ENCODE results near the gene GNG12. TPM values are rescaled to one million over a fixed set of nuclear protein-coding genes. Genes with fewer than 3 reads are reported as not detected.

GNG12 gene
- total and polyA plus RNA-seq, 9 of the 15 experiments (the other 6 are each of a cell fraction or from before 2014, with no cell fraction given), result 2.6 to 6.0 (median 4.1) TPM

DNA sequence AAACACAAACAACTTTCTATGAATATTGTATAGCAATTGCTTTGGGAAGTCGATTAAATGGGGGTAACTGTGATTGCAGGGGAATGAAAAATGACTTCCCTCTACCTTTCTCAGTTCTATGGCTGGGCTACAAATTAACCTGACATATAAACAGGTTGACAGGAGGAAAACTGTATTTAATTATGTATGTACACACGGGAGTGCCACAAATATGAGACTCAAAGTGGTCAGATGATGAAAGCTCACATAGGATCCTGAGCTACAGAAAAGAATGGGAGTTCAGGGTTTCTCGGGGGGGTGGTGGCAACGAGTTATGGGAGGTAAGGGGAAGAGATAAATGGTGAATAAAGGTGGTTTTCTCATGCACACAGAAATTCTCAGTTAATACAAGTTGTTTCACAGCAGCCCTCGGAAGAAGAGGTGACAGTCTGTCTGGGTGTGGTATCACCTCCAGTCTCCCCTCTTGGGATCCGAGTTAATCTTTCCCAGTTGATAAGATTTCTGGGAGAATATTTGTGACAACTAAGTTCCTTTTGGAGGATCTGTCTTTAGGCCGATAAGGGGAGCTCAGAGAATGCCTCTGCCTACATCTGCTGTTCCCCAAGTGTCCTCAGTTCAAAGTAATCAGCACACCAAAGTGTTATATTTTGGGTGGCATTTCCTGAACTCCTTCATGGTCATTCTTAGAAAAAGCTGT lies 122.0 kb downstream of the GNG12 start (continued):
- TF ChIP-seq RFX5 (IDR thresholded peaks at IDR 0.05; ENCODE audit: low read depth, low read length), result no peak
- peak; percentile 39; the same call in 1 of the 2 replicates for TF ChIP-seq ZEB2 (IDR thresholded peaks at IDR 0.05)
- no peak for TF ChIP-seq DACH1 (IDR thresholded peaks at IDR 0.05; ENCODE audit: partially characterized antibody)
- TF ChIP-seq GATAD2A (IDR thresholded peaks at IDR 0.05), result 0 out of 2 replicates have a peak, but pooled peaks have one; percentile 58
- TF ChIP-seq HDGF (IDR thresholded peaks at IDR 0.05), result no peak
- no peak for TF ChIP-seq MCM5 (IDR thresholded peaks at IDR 0.05; ENCODE audit: low read depth)
- TF ChIP-seq HMG20A (CRISPR knock-in tag; conservative IDR thresholded peaks at IDR 0.05), result no peak
- no peak for TF ChIP-seq ZNF589 (CRISPR knock-in tag; IDR thresholded peaks at IDR 0.05; ENCODE audit: low read depth)
- no peak for TF ChIP-seq ZNF830 (CRISPR knock-in tag; IDR thresholded peaks at IDR 0.05)
- no peak for TF ChIP-seq DNMT1 (IDR thresholded peaks at IDR 0.05)
- peak; percentile 61; the same call in 1 of the 2 replicates for TF ChIP-seq GATAD2B (IDR thresholded peaks at IDR 0.05; ENCODE audit: borderline replicate concordance)
- no peak for TF ChIP-seq PRPF4 (IDR thresholded peaks at IDR 0.05; ENCODE audit: insufficient read depth, low read depth, low read length, poor library complexity, severe bottlenecking)
- TF ChIP-seq XRCC3 (IDR thresholded peaks at IDR 0.05), result no peak
- TF ChIP-seq BCL6 (CRISPR knock-in tag; IDR thresholded peaks at IDR 0.05), result no peak
- TF ChIP-seq, protein P1, sequence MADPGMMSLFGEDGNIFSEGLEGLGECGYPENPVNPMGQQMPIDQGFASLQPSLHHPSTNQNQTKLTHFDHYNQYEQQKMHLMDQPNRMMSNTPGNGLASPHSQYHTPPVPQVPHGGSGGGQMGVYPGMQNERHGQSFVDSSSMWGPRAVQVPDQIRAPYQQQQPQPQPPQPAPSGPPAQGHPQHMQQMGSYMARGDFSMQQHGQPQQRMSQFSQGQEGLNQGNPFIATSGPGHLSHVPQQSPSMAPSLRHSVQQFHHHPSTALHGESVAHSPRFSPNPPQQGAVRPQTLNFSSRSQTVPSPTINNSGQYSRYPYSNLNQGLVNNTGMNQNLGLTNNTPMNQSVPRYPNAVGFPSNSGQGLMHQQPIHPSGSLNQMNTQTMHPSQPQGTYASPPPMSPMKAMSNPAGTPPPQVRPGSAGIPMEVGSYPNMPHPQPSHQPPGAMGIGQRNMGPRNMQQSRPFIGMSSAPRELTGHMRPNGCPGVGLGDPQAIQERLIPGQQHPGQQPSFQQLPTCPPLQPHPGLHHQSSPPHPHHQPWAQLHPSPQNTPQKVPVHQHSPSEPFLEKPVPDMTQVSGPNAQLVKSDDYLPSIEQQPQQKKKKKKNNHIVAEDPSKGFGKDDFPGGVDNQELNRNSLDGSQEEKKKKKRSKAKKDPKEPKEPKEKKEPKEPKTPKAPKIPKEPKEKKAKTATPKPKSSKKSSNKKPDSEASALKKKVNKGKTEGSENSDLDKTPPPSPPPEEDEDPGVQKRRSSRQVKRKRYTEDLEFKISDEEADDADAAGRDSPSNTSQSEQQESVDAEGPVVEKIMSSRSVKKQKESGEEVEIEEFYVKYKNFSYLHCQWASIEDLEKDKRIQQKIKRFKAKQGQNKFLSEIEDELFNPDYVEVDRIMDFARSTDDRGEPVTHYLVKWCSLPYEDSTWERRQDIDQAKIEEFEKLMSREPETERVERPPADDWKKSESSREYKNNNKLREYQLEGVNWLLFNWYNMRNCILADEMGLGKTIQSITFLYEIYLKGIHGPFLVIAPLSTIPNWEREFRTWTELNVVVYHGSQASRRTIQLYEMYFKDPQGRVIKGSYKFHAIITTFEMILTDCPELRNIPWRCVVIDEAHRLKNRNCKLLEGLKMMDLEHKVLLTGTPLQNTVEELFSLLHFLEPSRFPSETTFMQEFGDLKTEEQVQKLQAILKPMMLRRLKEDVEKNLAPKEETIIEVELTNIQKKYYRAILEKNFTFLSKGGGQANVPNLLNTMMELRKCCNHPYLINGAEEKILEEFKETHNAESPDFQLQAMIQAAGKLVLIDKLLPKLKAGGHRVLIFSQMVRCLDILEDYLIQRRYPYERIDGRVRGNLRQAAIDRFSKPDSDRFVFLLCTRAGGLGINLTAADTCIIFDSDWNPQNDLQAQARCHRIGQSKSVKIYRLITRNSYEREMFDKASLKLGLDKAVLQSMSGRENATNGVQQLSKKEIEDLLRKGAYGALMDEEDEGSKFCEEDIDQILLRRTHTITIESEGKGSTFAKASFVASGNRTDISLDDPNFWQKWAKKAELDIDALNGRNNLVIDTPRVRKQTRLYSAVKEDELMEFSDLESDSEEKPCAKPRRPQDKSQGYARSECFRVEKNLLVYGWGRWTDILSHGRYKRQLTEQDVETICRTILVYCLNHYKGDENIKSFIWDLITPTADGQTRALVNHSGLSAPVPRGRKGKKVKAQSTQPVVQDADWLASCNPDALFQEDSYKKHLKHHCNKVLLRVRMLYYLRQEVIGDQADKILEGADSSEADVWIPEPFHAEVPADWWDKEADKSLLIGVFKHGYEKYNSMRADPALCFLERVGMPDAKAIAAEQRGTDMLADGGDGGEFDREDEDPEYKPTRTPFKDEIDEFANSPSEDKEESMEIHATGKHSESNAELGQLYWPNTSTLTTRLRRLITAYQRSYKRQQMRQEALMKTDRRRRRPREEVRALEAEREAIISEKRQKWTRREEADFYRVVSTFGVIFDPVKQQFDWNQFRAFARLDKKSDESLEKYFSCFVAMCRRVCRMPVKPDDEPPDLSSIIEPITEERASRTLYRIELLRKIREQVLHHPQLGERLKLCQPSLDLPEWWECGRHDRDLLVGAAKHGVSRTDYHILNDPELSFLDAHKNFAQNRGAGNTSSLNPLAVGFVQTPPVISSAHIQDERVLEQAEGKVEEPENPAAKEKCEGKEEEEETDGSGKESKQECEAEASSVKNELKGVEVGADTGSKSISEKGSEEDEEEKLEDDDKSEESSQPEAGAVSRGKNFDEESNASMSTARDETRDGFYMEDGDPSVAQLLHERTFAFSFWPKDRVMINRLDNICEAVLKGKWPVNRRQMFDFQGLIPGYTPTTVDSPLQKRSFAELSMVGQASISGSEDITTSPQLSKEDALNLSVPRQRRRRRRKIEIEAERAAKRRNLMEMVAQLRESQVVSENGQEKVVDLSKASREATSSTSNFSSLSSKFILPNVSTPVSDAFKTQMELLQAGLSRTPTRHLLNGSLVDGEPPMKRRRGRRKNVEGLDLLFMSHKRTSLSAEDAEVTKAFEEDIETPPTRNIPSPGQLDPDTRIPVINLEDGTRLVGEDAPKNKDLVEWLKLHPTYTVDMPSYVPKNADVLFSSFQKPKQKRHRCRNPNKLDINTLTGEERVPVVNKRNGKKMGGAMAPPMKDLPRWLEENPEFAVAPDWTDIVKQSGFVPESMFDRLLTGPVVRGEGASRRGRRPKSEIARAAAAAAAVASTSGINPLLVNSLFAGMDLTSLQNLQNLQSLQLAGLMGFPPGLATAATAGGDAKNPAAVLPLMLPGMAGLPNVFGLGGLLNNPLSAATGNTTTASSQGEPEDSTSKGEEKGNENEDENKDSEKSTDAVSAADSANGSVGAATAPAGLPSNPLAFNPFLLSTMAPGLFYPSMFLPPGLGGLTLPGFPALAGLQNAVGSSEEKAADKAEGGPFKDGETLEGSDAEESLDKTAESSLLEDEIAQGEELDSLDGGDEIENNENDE (IDR thresholded peaks at IDR 0.05; ENCODE audit: low read depth, low read length), result no peak
- no peak for TF ChIP-seq RBM15 (IDR thresholded peaks at IDR 0.05; ENCODE audit: insufficient read depth, low read length)
- TF ChIP-seq ZNF444 (CRISPR knock-in tag; IDR thresholded peaks at IDR 0.05), result no peak

All from K562 (cell line).